K562 (cell line): ENCODE measurements around the gene LRMDA. TPM values are rescaled to one million over a fixed set of nuclear protein-coding genes. Genes with fewer than 3 reads are reported as not detected.

Experiments
- ATAC-seq: fragments of 200-7000 bp; cut with Tn5 transposase; 3 replicates; pipeline ENCODE4 v1.9.1; 2020; ENCODE audit warnings: moderate library complexity
- BruUV-seq: library from RNA; stranded (reverse); fragments of 400-500 nt; replicated peaks from 2 replicates; lab custom pipeline; 2021; lab: Mats Ljungman, UMichigan
- CTCF ChIA-PET: fragments of 300-600 bp; formaldehyde crosslinking; extraction: SDS; loops from one replicate; lab custom pipeline; 2021; ENCODE audit warnings: low intra/inter-chr PET ratio; lab: Yijun Ruan, JAX
- POLR2A ChIA-PET: fragments of 300-600, 350-650 bp; sonication (Branson Sonifier 250); formaldehyde crosslinking; extraction: SDS; loops from one replicate; lab custom pipeline; 2021; ENCODE audit warnings: antibody characterized with exemption, inconsistent platforms; lab: Yijun Ruan, JAX
- DNase-seq, 4 experiments: peaks; one replicate each; pipeline versions ENCODE4 v3.0.0 to v3.0.0-alpha.2; 2011 to 2018; ENCODE audit warnings: low spot score in 3 of 4, mixed read lengths in 3 of 4; ENCODE audit errors: extremely low read depth in 1 of 4
- FAIRE-seq: peaks from 2 replicates; lab custom pipeline; 2011; peaks lifted over from hg19 to GRCh38; lab: Jason Lieb, UNC
- H2AFZ ChIP-seq: 2 replicates; pipeline ENCODE4 v1.6.0; 2011; ENCODE audit warnings: low read depth, low read length, control low read depth, inconsistent platforms
- H3K27ac ChIP-seq: fragments of 200-600 bp; 3 replicates; pipeline ENCODE4 v1.8.0; 2011; ENCODE audit warnings: low read depth, mild to moderate bottlenecking, control low read depth, inconsistent platforms, low read length, moderate library complexity, mixed read lengths; ENCODE audit errors: extremely low read depth
- H3K27me3 ChIP-seq, 2 experiments: fragments of 300-600 bp in 1 of 2; 2 replicates in 1 of 2; 3 replicates in 1 of 2; pipeline versions ENCODE4 v1.6.0 to v1.8.0; 2011; ENCODE audit warnings: inconsistent platforms in 2 of 2, low read length in 2 of 2, mild to moderate bottlenecking in 1 of 2, mixed read lengths in 1 of 2, moderate library complexity in 1 of 2; ENCODE audit not compliant: control insufficient read depth in 2 of 2, insufficient read depth in 2 of 2
- H3K36me3 ChIP-seq: fragments of 300-600 bp; 3 replicates; pipeline ENCODE4 v1.8.0; 2011; ENCODE audit warnings: mild to moderate bottlenecking, low read length, inconsistent platforms; ENCODE audit not compliant: control insufficient read depth, insufficient read depth
- H3K4me1 ChIP-seq, 2 experiments: fragments of 200-600 bp in 1 of 2; replicated peaks in 1 of 2; 2 replicates in 1 of 2; 3 replicates in 1 of 2; pipeline versions ENCODE4 v1.5.1 to v1.8.0; 2011; ENCODE audit warnings: inconsistent platforms in 2 of 2, low read length in 2 of 2, mild to moderate bottlenecking in 1 of 2, mixed read lengths in 1 of 2, moderate library complexity in 1 of 2; ENCODE audit not compliant: control insufficient read depth in 2 of 2, insufficient read depth in 2 of 2
- H3K4me2 ChIP-seq: 2 replicates; pipeline ENCODE4 v1.6.1; 2011; ENCODE audit warnings: low read length, control low read depth, inconsistent platforms, mixed read lengths; ENCODE audit not compliant: insufficient read depth
- H3K4me3 ChIP-seq: fragments of 200-600 bp; sonication (generic), shearing (Covaris generic); 2 replicates; pipeline ENCODE4 v1.5.1; 2016; ENCODE audit warnings: control low read depth, inconsistent platforms
- H3K79me2 ChIP-seq: fragments of 200-600 bp; 3 replicates; pipeline ENCODE4 v1.8.0; 2011; ENCODE audit warnings: low read length, inconsistent platforms; ENCODE audit not compliant: control insufficient read depth, insufficient read depth
- H3K9ac ChIP-seq, 2 experiments: 2 replicates each; pipeline versions ENCODE4 v1.6.0 to v1.6.1; 2011; ENCODE audit warnings: low read depth in 2 of 2, low read length in 2 of 2, control low read depth in 1 of 2, inconsistent platforms in 1 of 2, mild to moderate bottlenecking in 1 of 2, mixed read lengths in 1 of 2; ENCODE audit not compliant: insufficient read depth in 1 of 2
- H3K9me1 ChIP-seq: one replicate; pipeline ENCODE4 v1.6.0; 2011; ENCODE audit warnings: inconsistent platforms, mild to moderate bottlenecking, low read length, moderate library complexity; ENCODE audit not compliant: control insufficient read depth, insufficient read depth
- H3K9me3 ChIP-seq: replicated peaks from 2 replicates; pipeline ENCODE4 v1.5.1; 2011; ENCODE audit warnings: low read depth, low read length, inconsistent platforms; ENCODE audit not compliant: control insufficient read depth, insufficient read depth
- H4K20me1 ChIP-seq: replicated peaks from 2 replicates; pipeline ENCODE4 v1.6.1; 2011; ENCODE audit warnings: low read length, inconsistent platforms, mixed read lengths; ENCODE audit not compliant: control insufficient read depth, insufficient read depth
- GABPB2 ChIP-seq: fragments of 250-450 bp; sonication (Bioruptor Pico); conservative IDR thresholded peaks from 2 replicates; pipeline ENCODE4 v1.5.1; 2021; ENCODE audit warnings: mild to moderate bottlenecking
- HMG20A ChIP-seq: fragments of 450-650 bp; formaldehyde crosslinking; conservative IDR thresholded peaks from 2 replicates; pipeline ENCODE4 v1.4.0; 2020; ENCODE audit warnings: mild to moderate bottlenecking, mixed read lengths
- NFE2 ChIP-seq: IDR thresholded peaks from 2 replicates; pipeline ENCODE4 v1.6.1; 2014; ENCODE audit warnings: antibody characterized with exemption, low read depth
- TBL1XR1 ChIP-seq, 2 experiments: IDR thresholded peaks; 2 replicates each; pipeline ENCODE4 v1.6.1; 2012; ENCODE audit warnings: improper control_type of control experiment in 2 of 2, low read length in 2 of 2, mild to moderate bottlenecking in 1 of 2
- TCF3 ChIP-seq: sonication (generic); formaldehyde crosslinking; IDR thresholded peaks from 2 replicates; pipeline ENCODE4 v1.4.0; 2020; ENCODE audit warnings: mild to moderate bottlenecking, missing genetic modification reagents
- ZNF311 ChIP-seq: fragments of 250-450 bp; sonication (Bioruptor Pico); IDR thresholded peaks from 2 replicates; pipeline ENCODE4 v1.4.0; 2020; ENCODE audit warnings: mild to moderate bottlenecking, moderate library complexity
- WGBS: fragments of 100-300 bp; shearing (Covaris generic); methylation state at CpG from one replicate; pipeline ENCODE4 v1.1.6; 2016; ENCODE audit warnings: low coverage, mixed read lengths; ENCODE audit not compliant: insufficient coverage; ENCODE audit errors: missing lambda C conversion rate; 5-methylcytosine and 5-hydroxymethylcytosine counted together
- in situ Hi-C: fragments of 300-500 bp; cut with MboI; formaldehyde crosslinking; loops from 4 replicates; pipeline ENCODE4 v1.15.0; 2018; ENCODE audit warnings: inconsistent platforms, mixed read lengths
- intact Hi-C: fragments of 100-400 bp; cut with micrococcal nuclease; formaldehyde crosslinking; loops from 2 replicates; pipeline ENCODE4 v1.14.2; 2022
- polyA plus RNA-seq, 8 experiments: library from polyadenylated mRNA; depleted of rRNA in 4 of 8; stranded (reverse) in 5 of 8; unstranded in 3 of 8; fragments of >200 nt; fragmentation: Nextera tagmentation in 2 of 8; fragmentation: Illumina TruSeq in 1 of 8; extraction: Ambion mirVana in 2 of 8; extraction: Trizol in 1 of 8; gene quantifications; 2 replicates each; pipeline versions ENCODE4 v1.2.1 to v1.2.3, GENCODE V29; 2011 to 2014; ENCODE audit warnings: inconsistent platforms in 1 of 8, missing spikeins in 1 of 8
- total RNA-seq, 7 experiments: library from RNA; depleted of rRNA in 6 of 7; stranded (reverse); fragments of >200 nt in 6 of 7; fragmentation: Illumina TruSeq in 2 of 7; extraction: Trizol in 2 of 7; gene quantifications; 2 replicates each; pipeline versions ENCODE4 v1.2.1 to v1.2.3, GENCODE V29; 2011 to 2021; ENCODE audit warnings: low replicate concordance in 1 of 7
- TF ChIP-seq, protein P1 (sequence below): sonication (generic); formaldehyde crosslinking; IDR thresholded peaks from 2 replicates; pipeline ENCODE4 v1.8.0; 2023; ENCODE audit warnings: mild to moderate bottlenecking, missing genetic modification reagents
- TF ChIP-seq, protein P2 (sequence below): sonication (generic); formaldehyde crosslinking; IDR thresholded peaks from 2 replicates; pipeline ENCODE4 v1.8.0; 2022; ENCODE audit warnings: missing genetic modification reagents, mild to moderate bottlenecking, borderline replicate concordance
- TF ChIP-seq, protein P3 (sequence below): fragments of 450-650 bp; IDR thresholded peaks from 2 replicates; pipeline ENCODE4 v1.6.1; 2016; ENCODE audit warnings: borderline replicate concordance

The LRMDA gene
- total and polyA plus RNA-seq, 9 of the 15 experiments (the other 6 are each of a cell fraction or from before 2014, with no cell fraction given) = 0.25 TPM; not detected in 8

DNA sequence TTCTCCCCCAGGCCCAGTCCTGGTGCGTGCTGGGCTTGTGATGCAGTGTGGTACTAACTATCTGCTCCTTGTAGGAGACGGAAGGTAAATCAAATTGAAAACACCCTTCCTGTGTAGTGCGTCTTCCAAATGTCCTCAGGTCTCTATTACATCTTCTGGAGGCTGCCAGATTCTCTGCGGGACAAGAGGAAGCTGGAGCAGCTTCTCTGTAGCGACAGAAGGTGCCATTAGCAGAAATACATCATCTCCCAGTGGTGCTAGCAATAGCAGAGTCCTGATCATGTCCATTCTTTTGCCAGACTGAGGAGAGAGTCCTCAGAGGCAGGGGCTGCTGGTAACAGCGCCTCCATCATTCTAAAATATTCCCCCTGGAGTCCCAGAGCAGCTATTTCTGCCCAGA is 675.2 kb downstream of the LRMDA start:
- no peaks in the 10 kb centered on the region for H3K9me3 ChIP-seq
- in situ Hi-C loops (no loop called here), intact Hi-C loops (no loop called here)
- H4K20me1 ChIP-seq = no peaks in the 10 kb centered on the region
- ChIA-PET CTCF (no interaction called here), POLR2A (interaction anchor here (0.9 kb wide), 1 partner anchor 9 kb away, joined by 5 read pairs; no protein-coding TSS in a partner anchor)
- no peak overlapping the region for H3K9ac ChIP-seq
- no TSS peak for BruUV-seq
- H3K27me3 ChIP-seq = peaks cover 0 to 4% of the 10 kb centered on the region in 2 experiments; a peak in 1 of 5 replicates
- FAIRE-seq (no peak), ATAC-seq (no peak), DNase-seq (no peak)
- WGBS = 2% methylated on average over 6 of the region's 6 CpGs
- H3K4me3 ChIP-seq = no peak overlapping the region
- no peak overlapping the region for H2AFZ ChIP-seq
- H3K4me2 ChIP-seq = no peak overlapping the region
- no peaks in the 10 kb centered on the region for H3K4me1 ChIP-seq
- H3K27ac ChIP-seq = no peak overlapping the region
- no peaks in the 10 kb centered on the region for H3K79me2 ChIP-seq
- H3K36me3 ChIP-seq = no peaks in the 10 kb centered on the region
- no peak for TF ChIP-seq GABPB2 (CRISPR knock-in tag)
- no peak for TF ChIP-seq NFE2
- TF ChIP-seq ZNF311 = no peak
- TF ChIP-seq TBL1XR1 (IDR thresholded peaks at IDR 0.05; ENCODE audit: low read length in 2 of 2) = no peak
- TF ChIP-seq, protein P1, sequence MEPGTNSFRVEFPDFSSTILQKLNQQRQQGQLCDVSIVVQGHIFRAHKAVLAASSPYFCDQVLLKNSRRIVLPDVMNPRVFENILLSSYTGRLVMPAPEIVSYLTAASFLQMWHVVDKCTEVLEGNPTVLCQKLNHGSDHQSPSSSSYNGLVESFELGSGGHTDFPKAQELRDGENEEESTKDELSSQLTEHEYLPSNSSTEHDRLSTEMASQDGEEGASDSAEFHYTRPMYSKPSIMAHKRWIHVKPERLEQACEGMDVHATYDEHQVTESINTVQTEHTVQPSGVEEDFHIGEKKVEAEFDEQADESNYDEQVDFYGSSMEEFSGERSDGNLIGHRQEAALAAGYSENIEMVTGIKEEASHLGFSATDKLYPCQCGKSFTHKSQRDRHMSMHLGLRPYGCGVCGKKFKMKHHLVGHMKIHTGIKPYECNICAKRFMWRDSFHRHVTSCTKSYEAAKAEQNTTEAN (CRISPR knock-in tag) = no peak
- TF ChIP-seq, protein P2, sequence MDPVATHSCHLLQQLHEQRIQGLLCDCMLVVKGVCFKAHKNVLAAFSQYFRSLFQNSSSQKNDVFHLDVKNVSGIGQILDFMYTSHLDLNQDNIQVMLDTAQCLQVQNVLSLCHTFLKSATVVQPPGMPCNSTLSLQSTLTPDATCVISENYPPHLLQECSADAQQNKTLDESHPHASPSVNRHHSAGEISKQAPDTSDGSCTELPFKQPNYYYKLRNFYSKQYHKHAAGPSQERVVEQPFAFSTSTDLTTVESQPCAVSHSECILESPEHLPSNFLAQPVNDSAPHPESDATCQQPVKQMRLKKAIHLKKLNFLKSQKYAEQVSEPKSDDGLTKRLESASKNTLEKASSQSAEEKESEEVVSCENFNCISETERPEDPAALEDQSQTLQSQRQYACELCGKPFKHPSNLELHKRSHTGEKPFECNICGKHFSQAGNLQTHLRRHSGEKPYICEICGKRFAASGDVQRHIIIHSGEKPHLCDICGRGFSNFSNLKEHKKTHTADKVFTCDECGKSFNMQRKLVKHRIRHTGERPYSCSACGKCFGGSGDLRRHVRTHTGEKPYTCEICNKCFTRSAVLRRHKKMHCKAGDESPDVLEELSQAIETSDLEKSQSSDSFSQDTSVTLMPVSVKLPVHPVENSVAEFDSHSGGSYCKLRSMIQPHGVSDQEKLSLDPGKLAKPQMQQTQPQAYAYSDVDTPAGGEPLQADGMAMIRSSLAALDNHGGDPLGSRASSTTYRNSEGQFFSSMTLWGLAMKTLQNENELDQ = no peak
- TF ChIP-seq, protein P3, sequence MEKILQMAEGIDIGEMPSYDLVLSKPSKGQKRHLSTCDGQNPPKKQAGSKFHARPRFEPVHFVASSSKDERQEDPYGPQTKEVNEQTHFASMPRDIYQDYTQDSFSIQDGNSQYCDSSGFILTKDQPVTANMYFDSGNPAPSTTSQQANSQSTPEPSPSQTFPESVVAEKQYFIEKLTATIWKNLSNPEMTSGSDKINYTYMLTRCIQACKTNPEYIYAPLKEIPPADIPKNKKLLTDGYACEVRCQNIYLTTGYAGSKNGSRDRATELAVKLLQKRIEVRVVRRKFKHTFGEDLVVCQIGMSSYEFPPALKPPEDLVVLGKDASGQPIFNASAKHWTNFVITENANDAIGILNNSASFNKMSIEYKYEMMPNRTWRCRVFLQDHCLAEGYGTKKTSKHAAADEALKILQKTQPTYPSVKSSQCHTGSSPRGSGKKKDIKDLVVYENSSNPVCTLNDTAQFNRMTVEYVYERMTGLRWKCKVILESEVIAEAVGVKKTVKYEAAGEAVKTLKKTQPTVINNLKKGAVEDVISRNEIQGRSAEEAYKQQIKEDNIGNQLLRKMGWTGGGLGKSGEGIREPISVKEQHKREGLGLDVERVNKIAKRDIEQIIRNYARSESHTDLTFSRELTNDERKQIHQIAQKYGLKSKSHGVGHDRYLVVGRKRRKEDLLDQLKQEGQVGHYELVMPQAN = no peak
- no peak for TF ChIP-seq HMG20A (CRISPR knock-in tag)
- no peak for TF ChIP-seq TCF3 (CRISPR knock-in tag)
- no peaks in the 10 kb centered on the region for H3K9me1 ChIP-seq
